Measurements from ENCODE around the gene WBP1L.

The WBP1L gene

DNA sequence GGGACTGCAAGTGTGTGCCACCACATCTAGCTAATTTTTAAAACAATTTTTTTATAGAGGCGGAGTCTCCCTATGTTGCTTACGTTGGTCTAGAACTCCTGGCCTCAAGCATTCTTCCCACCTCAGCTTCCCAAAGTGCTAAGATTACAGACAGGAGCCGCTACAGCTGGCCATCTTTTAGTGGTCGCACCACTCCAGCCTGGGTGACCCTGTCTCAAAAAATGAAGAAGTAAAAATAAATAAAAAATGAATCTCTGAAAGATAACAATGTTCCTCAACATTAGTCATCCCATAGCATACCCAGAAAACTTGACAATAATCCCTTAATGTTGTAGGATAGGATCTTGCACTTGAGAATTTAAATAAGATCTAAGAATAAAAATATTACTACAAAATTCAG, 18.2 kb downstream of the WBP1L start:
- no peak for DNase-seq

GRCh38 chr10:102762401-102763015, 18.8 kb downstream of the WBP1L start:
- DNase-seq = no peak

GRCh38 chr10:102763037-102763607, 19.4 kb downstream of the WBP1L start:
- no peak for DNase-seq

DNA sequence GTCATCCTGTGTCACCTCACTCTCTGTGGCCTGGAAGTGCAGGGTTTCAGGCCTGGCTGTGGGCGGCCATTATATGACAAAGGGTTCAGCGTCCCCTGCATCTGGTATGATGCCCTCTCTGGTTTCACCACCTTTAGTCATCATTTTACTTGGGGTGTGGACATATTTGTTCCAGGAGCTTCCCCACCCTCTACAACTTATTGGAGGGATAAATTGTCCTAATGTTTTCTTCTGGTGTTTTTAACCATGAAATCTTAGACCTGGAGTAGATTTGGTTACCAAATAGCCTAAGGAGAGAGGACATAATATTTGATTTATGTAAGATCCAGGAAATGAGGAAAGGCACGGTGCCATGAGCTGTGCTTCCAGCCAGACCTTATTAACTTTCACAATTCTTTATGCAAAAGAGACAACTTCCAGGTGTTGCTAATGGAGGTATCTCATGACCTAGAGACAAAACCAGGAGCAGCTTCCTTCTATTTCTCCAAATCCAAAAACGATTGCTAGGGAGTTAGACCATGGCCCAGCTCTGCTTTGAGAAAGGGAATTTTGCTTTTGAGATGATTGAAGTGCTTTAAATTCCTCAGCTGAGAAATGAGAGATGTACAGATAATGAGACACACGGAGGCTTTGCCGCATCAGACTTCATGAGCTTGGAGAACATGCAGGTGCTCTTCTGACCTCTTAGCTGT, 20.9 kb downstream of the WBP1L start:
- DNase-seq = no peak

- no peak for DNase-seq
Observed at GRCh38 chr10:102765336-102765735, 21.6 kb downstream of the WBP1L start.

DNA sequence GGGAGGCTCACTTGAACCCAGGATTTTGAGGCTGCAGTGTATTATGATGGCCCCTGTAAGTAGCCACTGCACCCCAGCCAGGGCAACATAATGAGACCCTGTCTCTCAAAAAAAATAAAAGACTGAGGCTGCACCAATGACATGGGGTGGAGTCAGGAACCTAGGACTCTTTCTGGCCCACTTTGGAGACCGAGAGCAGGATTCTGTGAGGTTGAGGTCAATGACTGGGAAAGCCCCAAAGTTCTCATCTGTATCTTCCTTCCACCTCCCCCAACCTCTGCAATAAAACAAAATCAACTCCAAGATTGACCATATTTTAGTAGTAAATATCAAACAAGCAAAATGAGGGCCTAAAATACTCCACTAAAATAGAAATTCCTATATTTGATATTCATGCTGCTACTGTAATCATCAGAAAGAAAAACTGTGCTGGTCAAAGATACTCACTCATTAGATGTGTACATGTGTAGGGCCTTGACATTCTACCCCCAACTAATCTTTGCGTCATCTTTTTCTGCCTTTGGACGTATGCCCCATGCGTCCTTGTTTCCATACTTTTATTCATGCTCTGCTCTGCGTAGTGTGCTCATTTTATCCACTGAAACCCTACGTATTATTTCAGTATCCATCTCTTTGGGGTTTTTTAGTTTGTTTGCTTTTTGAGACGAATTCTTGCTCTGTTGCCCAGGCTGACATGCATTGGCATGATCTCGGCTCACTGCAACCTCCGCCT, 23.8 kb downstream of the WBP1L start:
- no peak for DNase-seq

DNA sequence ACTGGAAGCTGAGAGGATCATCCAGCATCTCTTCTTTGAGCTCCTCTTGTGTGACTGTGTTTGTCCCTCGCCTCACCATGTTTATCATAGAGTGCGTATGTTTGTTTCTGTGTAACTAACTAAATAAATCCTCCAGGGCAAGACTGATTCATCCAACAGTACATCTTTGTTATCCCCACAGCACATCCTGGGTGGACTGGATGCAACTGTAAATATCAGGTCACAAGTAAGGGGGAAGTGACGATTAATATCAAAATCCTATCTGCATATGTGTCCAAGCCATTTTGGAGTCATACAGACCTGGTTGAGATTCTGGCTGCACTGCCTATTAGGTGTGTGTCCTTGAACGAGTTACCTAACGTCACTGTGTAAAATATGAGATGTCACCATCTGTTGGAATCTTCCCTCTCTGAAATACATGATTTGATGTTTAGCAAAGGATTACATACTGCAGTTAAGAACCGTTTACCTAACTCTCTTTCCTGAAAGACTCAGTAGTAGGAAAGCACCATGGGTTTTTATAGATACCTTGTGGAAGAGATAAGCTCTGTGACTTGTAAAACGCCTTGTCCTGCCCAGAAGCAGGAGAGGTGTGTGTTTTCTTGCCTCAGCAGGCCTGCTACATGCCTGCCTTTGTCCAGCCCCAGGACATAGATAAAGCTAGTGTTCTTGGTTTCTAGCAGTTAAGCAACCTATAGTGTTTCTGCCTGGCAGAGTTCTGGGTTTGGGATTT, 25.8 kb downstream of the WBP1L start:
- DNase-seq = no peak

GRCh38 chr10:102770108-102770482, 26.3 kb downstream of the WBP1L start:
- DNase-seq = no peak

DNA sequence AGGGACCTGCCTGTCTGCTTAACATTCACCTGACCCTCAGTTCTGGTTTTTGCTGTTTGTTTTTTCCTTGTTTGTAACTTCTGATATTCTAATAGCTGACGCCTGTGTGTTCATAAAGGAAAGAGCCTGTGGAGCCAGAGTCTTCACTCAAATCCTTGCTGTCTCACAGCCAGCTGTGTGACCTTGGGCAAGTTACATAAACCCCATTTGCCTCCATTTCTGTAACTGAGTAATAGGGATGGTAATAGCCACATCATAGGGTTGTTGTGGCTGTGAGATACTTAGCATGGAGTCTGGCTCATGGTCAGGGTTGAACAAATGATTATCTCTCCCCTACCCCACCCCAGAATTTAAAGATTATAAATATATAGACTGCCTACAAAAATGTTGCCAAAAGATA, 27.0 kb downstream of the WBP1L start:
- DNase-seq = no peak

DNA sequence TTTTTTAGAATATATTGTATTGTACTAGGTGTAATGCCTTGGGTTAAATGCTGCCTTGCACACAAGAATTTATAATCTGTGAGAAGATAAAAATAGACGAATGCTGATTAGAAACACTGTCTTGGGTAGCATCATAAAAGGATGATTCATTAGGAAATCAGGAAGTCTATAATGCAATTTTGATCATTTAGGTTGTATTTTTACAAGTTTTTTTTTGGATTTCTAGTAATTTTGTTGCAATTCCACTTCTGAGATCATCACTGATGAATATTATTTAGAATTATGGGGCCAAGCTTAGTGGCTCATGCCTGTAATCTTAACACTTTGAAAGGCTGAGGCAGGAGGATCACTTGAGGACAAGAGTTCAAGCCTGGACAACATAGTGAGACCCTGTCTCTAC, 29.6 kb downstream of the WBP1L start:
- DNase-seq = no peak

DNA sequence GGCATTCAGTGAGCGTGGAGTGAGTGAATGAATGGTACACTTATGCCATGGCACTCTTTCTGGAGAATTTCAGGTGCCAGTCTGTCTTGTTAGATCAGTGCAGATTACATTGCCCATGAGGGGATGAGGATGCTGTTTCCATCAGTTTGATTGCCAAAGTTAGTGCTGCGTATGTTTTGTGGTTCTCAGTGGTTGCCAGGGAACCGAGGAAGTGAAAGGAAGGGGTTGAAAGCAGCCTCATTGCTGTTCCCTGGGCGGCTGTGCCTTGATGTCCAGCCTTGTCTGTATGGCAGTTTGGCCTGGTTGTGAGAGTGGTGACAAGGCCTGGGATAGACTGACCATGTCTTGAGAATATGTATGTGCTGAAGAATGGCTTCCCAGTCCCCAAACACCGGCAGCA, 30.2 kb downstream of the WBP1L start:
- no peak for DNase-seq

- DNase-seq = no peak
Observed at GRCh38 chr10:102775201-102775934, 31.6 kb downstream of the WBP1L start.

DNA sequence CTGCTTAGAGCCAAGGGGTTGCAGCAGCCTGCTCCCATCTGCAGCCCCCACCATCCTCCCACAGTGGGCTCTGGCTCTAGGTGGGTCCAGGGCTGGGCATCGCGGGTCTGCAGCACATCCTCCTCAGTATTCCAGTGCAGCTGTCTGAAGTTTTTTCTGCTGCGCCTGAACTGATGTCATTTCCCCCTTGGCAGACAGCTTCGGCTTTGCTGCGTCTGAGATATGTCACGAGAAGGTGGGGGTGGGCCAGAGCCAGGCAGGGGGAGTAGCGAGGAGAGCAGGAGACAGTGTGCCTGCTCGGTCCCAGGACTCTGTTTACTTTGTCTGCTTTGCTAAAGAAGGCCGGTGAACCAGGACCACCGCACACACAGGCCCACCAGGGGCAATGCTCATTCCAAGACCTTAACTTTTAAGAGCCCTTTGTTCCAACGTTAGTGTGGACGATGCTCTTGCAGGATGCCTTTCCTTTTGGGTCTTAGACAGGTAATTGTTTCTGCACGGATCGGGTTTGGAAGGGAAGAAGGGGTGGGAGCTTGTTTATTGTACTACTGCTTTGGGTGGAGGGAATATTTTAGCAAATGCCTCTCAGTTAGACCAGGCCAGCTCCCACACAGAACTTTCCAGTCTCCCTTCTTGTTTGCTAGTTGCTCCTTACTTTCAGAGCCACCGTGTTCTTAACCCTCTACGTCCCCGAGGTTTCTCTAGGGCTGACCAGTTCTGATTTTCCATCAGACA, 32.4 kb downstream of the WBP1L start:
- DNase-seq = no peak

GRCh38 chr10:102776779-102777456, 33.2 kb downstream of the WBP1L start:
- DNase-seq = no peak

GRCh38 chr10:102777711-102778453, 34.1 kb downstream of the WBP1L start:
- no peak for DNase-seq

- no peak for DNase-seq
Observed at GRCh38 chr10:102778781-102779180, 35.0 kb downstream of the WBP1L start.

- no peak for DNase-seq
Observed at GRCh38 chr10:102779680-102780526, 36.2 kb downstream of the WBP1L start.

DNA sequence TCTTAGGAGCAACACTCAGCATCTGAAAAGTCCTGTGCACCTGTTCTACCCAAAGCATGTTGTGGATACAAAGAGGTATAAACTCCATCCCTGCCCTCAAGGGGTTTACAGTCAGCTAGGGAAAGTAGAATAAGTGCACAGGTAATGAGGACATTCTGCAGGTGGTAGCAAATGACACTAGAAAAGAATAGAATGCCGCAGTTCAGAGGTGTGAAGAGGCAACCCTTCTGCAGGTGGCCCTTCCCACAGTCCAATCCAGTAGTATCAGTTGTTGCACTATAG, 36.7 kb downstream of the WBP1L start:
- no peak for DNase-seq

DNA sequence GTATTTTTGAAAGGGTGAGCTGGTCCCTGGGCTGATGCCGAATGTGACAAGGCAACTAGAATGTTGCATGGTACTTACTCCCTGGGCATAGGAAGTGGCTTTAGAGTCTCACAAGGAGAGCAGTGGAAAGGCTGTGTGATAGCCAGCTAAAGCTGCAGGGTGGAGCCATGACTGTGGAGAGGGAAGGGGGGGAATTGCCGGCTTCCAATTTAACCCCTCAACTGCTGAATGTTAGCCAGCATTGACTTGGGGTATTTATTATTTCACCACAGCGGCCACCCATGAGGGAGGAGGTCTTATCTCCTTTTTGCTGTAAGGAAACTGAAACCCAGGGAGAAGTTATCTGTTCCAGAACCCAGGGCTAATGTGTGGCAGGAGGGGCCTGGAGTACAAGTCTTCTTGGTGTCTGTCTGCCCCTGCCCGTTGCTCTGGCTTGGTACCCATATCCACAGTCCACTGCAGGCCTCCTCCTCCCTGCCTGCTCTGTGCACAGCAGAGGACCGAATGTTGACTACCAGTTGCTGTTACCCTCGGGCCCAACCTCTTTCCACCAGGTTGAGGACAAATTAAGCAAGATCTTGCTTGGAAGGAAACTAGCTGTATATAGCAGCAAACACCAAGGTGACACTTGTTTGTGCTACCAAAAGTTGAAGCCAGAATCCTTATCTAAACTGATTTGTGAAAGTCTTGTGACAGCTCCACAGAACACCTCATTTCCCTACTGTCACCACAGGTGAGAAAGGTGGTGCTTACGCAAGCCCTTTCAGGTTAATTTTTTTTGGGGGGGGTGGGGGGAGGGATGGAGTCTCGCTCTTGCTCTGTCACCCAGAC, 37.6 kb downstream of the WBP1L start:
- DNase-seq = no peak
